ENCODE measurements around the gene EIF2S3.

EIF2S3 gene

GRCh38 chrX:24054182-24055042, at the start of gene EIF2S3:
Gene EIF2S3, plus strand, starts transcription at chrX:24054956. Its CDS starts 13 bp downstream, at chrX:24054969.
- no peaks in the 10 kb centered on the region for H3K9me3 ChIP-seq (ENCODE audit: control insufficient read depth, low read depth, low read length)
- no peaks in the 10 kb centered on the region for H3K4me1 ChIP-seq (ENCODE audit: control insufficient read depth, low read depth, low read length)
- H3K27ac ChIP-seq (ENCODE audit: low read length): no peak within 1 kb of the TSS

GRCh38 chrX:24005028-24005427, 49.7 kb upstream of the EIF2S3 start:
- Histone ChIP-seq H3K27ac (ENCODE audit: low read length) (no peak overlapping the region), H3K9ac (ENCODE audit: low read length) (no peak overlapping the region), H3K9me3 (ENCODE audit: control insufficient read depth, low read depth, low read length) (no peaks in the 10 kb centered on the region), H3K4me3 (ENCODE audit: low read length) (no peak overlapping the region), H3K27me3 (ENCODE audit: control insufficient read depth, insufficient read depth, low read length) (no peaks in the 10 kb centered on the region), H3K4me1 (ENCODE audit: control insufficient read depth, low read depth, low read length) (no peaks in the 10 kb centered on the region), H3K36me3 (ENCODE audit: control insufficient read depth, low read depth, low read length) (peaks cover 28% of the 10 kb centered on the region)

More at GRCh38 chrX:24054182-24055042, at the start of gene EIF2S3:
- H3K27me3 ChIP-seq (ENCODE audit: control insufficient read depth, insufficient read depth, low read length): no peaks in the 10 kb centered on the region
- peaks cover 22% of the 10 kb centered on the region for H3K36me3 ChIP-seq (ENCODE audit: control insufficient read depth, low read depth, low read length)
- H3K4me3 ChIP-seq (ENCODE audit: low read length): no peak within 1 kb of the TSS
- no peak within 1 kb of the TSS for H3K9ac ChIP-seq (ENCODE audit: low read length)

GRCh38 chrX:24005867-24006266, 48.9 kb upstream of the EIF2S3 start:
- Histone ChIP-seq H3K4me1 (ENCODE audit: control insufficient read depth, low read depth, low read length) (no peaks in the 10 kb centered on the region), H3K36me3 (ENCODE audit: control insufficient read depth, low read depth, low read length) (peaks cover 24% of the 10 kb centered on the region), H3K27me3 (ENCODE audit: control insufficient read depth, insufficient read depth, low read length) (no peaks in the 10 kb centered on the region), H3K4me3 (ENCODE audit: low read length) (no peak overlapping the region), H3K27ac (ENCODE audit: low read length) (no peak overlapping the region), H3K9ac (ENCODE audit: low read length) (no peak overlapping the region), H3K9me3 (ENCODE audit: control insufficient read depth, low read depth, low read length) (no peaks in the 10 kb centered on the region)

GRCh38 chrX:24012266-24012665, 42.5 kb upstream of the EIF2S3 start:
- Histone ChIP-seq H3K9me3 (ENCODE audit: control insufficient read depth, low read depth, low read length) (no peaks in the 10 kb centered on the region), H3K36me3 (ENCODE audit: control insufficient read depth, low read depth, low read length) (peaks cover 8% of the 10 kb centered on the region), H3K4me1 (ENCODE audit: control insufficient read depth, low read depth, low read length) (no peaks in the 10 kb centered on the region), H3K9ac (ENCODE audit: low read length) (no peak overlapping the region), H3K4me3 (ENCODE audit: low read length) (no peak overlapping the region), H3K27me3 (ENCODE audit: control insufficient read depth, insufficient read depth, low read length) (no peaks in the 10 kb centered on the region), H3K27ac (ENCODE audit: low read length) (no peak overlapping the region)

GRCh38 chrX:24014388-24015018, 40.3 kb upstream of the EIF2S3 start:
- Histone ChIP-seq H3K9ac (ENCODE audit: low read length) (no peak overlapping the region), H3K4me3 (ENCODE audit: low read length) (no peak overlapping the region)

GRCh38 chrX:24017674-24018073, 37.1 kb upstream of the EIF2S3 start:
- no peaks in the 10 kb centered on the region for H3K27me3 ChIP-seq (ENCODE audit: control insufficient read depth, insufficient read depth, low read length)
- no peak overlapping the region for H3K4me3 ChIP-seq (ENCODE audit: low read length)
- H3K4me1 ChIP-seq (ENCODE audit: control insufficient read depth, low read depth, low read length): no peaks in the 10 kb centered on the region
- H3K36me3 ChIP-seq (ENCODE audit: control insufficient read depth, low read depth, low read length): peaks cover 15% of the 10 kb centered on the region
- no peaks in the 10 kb centered on the region for H3K9me3 ChIP-seq (ENCODE audit: control insufficient read depth, low read depth, low read length)
- H3K9ac ChIP-seq (ENCODE audit: low read length): no peak overlapping the region
- no peak overlapping the region for H3K27ac ChIP-seq (ENCODE audit: low read length)

More at GRCh38 chrX:24014388-24015018, 40.3 kb upstream of the EIF2S3 start:
- Histone ChIP-seq H3K36me3 (ENCODE audit: control insufficient read depth, low read depth, low read length) (peaks cover 10% of the 10 kb centered on the region), H3K27me3 (ENCODE audit: control insufficient read depth, insufficient read depth, low read length) (no peaks in the 10 kb centered on the region), H3K27ac (ENCODE audit: low read length) (no peak overlapping the region), H3K9me3 (ENCODE audit: control insufficient read depth, low read depth, low read length) (no peaks in the 10 kb centered on the region), H3K4me1 (ENCODE audit: control insufficient read depth, low read depth, low read length) (no peaks in the 10 kb centered on the region)

- Histone ChIP-seq H3K9me3 (ENCODE audit: control insufficient read depth, low read depth, low read length) (no peaks in the 10 kb centered on the region), H3K9ac (ENCODE audit: low read length) (no peak overlapping the region), H3K4me3 (ENCODE audit: low read length) (no peak overlapping the region), H3K36me3 (ENCODE audit: control insufficient read depth, low read depth, low read length) (peaks cover 15% of the 10 kb centered on the region), H3K27ac (ENCODE audit: low read length) (no peak overlapping the region), H3K27me3 (ENCODE audit: control insufficient read depth, insufficient read depth, low read length) (peaks cover 2% of the 10 kb centered on the region), H3K4me1 (ENCODE audit: control insufficient read depth, low read depth, low read length) (peaks cover 6% of the 10 kb centered on the region)
These were observed 35.9 kb upstream of the EIF2S3 start for GRCh38 chrX:24018809-24019208.

GRCh38 chrX:24019448-24019847, 35.3 kb upstream of the EIF2S3 start:
- Histone ChIP-seq H3K9ac (ENCODE audit: low read length) (no peak overlapping the region), H3K27ac (ENCODE audit: low read length) (no peak overlapping the region), H3K27me3 (ENCODE audit: control insufficient read depth, insufficient read depth, low read length) (peaks cover 8% of the 10 kb centered on the region), H3K36me3 (ENCODE audit: control insufficient read depth, low read depth, low read length) (peaks cover 15% of the 10 kb centered on the region), H3K4me1 (ENCODE audit: control insufficient read depth, low read depth, low read length) (peaks cover 6% of the 10 kb centered on the region), H3K9me3 (ENCODE audit: control insufficient read depth, low read depth, low read length) (no peaks in the 10 kb centered on the region), H3K4me3 (ENCODE audit: low read length) (no peak overlapping the region)

GRCh38 chrX:24020306-24020876, 34.4 kb upstream of the EIF2S3 start:
- no peak overlapping the region for H3K4me3 ChIP-seq (ENCODE audit: low read length)
- peaks cover 15% of the 10 kb centered on the region for H3K36me3 ChIP-seq (ENCODE audit: control insufficient read depth, low read depth, low read length)
- no peak overlapping the region for H3K27ac ChIP-seq (ENCODE audit: low read length)
- H3K4me1 ChIP-seq (ENCODE audit: control insufficient read depth, low read depth, low read length): peaks cover 6% of the 10 kb centered on the region
- no peak overlapping the region for H3K9ac ChIP-seq (ENCODE audit: low read length)
- H3K9me3 ChIP-seq (ENCODE audit: control insufficient read depth, low read depth, low read length): no peaks in the 10 kb centered on the region
- H3K27me3 ChIP-seq (ENCODE audit: control insufficient read depth, insufficient read depth, low read length): peaks cover 10% of the 10 kb centered on the region

- H3K9me3 ChIP-seq (ENCODE audit: control insufficient read depth, low read depth, low read length): no peaks in the 10 kb centered on the region
- H3K27ac ChIP-seq (ENCODE audit: low read length): no peak overlapping the region
- H3K27me3 ChIP-seq (ENCODE audit: control insufficient read depth, insufficient read depth, low read length): peaks cover 26% of the 10 kb centered on the region
- peak overlapping the region; percentile 95 for H3K4me3 ChIP-seq (ENCODE audit: low read length)
- H3K4me1 ChIP-seq (ENCODE audit: control insufficient read depth, low read depth, low read length): peaks cover 6% of the 10 kb centered on the region
- H3K9ac ChIP-seq (ENCODE audit: low read length): peak overlapping the region; percentile 74
- peaks cover 5% of the 10 kb centered on the region for H3K36me3 ChIP-seq (ENCODE audit: control insufficient read depth, low read depth, low read length)
These were observed 31.2 kb upstream of the EIF2S3 start for GRCh38 chrX:24023544-24023943.

- H3K9me3 ChIP-seq (ENCODE audit: control insufficient read depth, low read depth, low read length): no peaks in the 10 kb centered on the region
- peaks cover 6% of the 10 kb centered on the region for H3K4me1 ChIP-seq (ENCODE audit: control insufficient read depth, low read depth, low read length)
- H3K9ac ChIP-seq (ENCODE audit: low read length): peak overlapping the region; percentile 74
- H3K27me3 ChIP-seq (ENCODE audit: control insufficient read depth, insufficient read depth, low read length): peaks cover 32% of the 10 kb centered on the region
- peaks cover 5% of the 10 kb centered on the region for H3K36me3 ChIP-seq (ENCODE audit: control insufficient read depth, low read depth, low read length)
- H3K4me3 ChIP-seq (ENCODE audit: low read length): peak overlapping the region; percentile 95
- H3K27ac ChIP-seq (ENCODE audit: low read length): no peak overlapping the region
These were observed 30.6 kb upstream of the EIF2S3 start for GRCh38 chrX:24023972-24024669.

Measured in iPS-18a (cell line).